ENCODE measurements around the gene BCL7C.

DNA sequence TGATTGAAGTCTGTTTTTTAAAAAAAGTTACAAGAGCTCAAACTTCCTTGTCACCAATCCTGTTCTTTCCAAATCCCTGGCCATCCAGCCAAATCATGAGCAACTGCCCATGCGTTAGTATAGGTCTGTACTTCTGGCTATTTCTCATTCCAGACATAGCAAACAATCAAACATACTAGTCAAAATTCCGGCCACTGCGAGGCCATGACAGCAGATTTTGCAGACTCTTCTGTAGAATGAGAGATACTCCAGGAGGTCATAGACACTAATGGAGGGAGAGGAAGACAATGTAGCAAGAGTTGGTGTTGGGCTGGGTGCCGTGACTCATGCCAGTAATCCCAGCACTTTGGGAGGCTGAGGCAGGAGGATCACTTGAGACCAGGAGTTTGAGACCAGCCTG is 50.9 kb downstream of the BCL7C start:
- TF ChIP-seq POLR2A (IDR thresholded peaks at IDR 0.05; ENCODE audit: low read length) (no peak), GATA1 (IDR thresholded peaks at IDR 0.05; ENCODE audit: low read depth, low read length) (no peak)
